Adrenal gland (tissue), 12 donors: ENCODE data around the gene SEPTIN8. TPM values are rescaled to one million over a fixed set of nuclear protein-coding genes. Genes with fewer than 3 reads are reported as not detected.
A peak's percentile ranks its signal among the peaks of the same experiment; 100 is the strongest.

Experiments
- DNase-seq, 7 donors: peaks; one replicate each; pipeline ENCODE4 v3.0.0-alpha.2; 2019 to 2020
- H3K27ac ChIP-seq, 5 donors: fragments of 200-600 bp; sonication (generic) in 4 of 5; 1 replicate in 3 of 5; 2 replicates in 2 of 5; pipeline versions ENCODE4 v1.5.1 to v1.8.0; 2016 to 2020; ENCODE audit warnings: mild to moderate bottlenecking in 1 of 5
- H3K27me3 ChIP-seq: fragments of 200-600 bp; 2 replicates; pipeline ENCODE4 v1.8.0; 2021
- H3K36me3 ChIP-seq, 2 donors: fragments of 200-600 bp; replicated peaks in 1 of 2; 1 replicate in 1 of 2; 2 replicates in 1 of 2; pipeline versions ENCODE4 v1.5.1 to v1.8.0; 2018 to 2022
- H3K4me1 ChIP-seq, 2 donors: fragments of 200-600 bp; replicated peaks in 1 of 2; 1 replicate in 1 of 2; 2 replicates in 1 of 2; pipeline versions ENCODE4 v1.5.1 to v1.8.0; 2018 to 2021
- H3K4me3 ChIP-seq, 4 donors: fragments of 200-600 bp; sonication (generic) in 3 of 4; one replicate each; pipeline ENCODE4 v1.5.1; 2016 to 2018
- H3K9me3 ChIP-seq, 3 donors: fragments of 200-600 bp; sonication (generic) in 1 of 3; replicated peaks in 1 of 3; 1 replicate in 2 of 3; 2 replicates in 1 of 3; pipeline versions ENCODE4 v1.5.1 to v1.8.0; 2016 to 2021
- POLR2A ChIP-seq, 2 donors: fragments of 450-650 bp; IDR thresholded peaks; one replicate each; pipeline ENCODE4 v1.6.1; 2017; ENCODE audit warnings: antibody characterized with exemption in 2 of 2, mild to moderate bottlenecking in 2 of 2, moderate library complexity in 1 of 2
- WGBS, 4 donors: extraction: QIAGEN DNeasy Blood & Tissue Kit in 2 of 4; methylation state at CpG; one replicate each; pipeline versions ENCODE4 v1.1.5 to v1.1.7; 2013 to 2017; 5-methylcytosine and 5-hydroxymethylcytosine counted together
- intact Hi-C, 2 donors: fragments of 100-400 bp; cut with DNase I; formaldehyde crosslinking; loops; one replicate each; pipeline versions ENCODE4 v1.14.1 to v1.15.0; 2022 to 2023
- polyA plus RNA-seq, 3 donors: library from polyadenylated mRNA; stranded (reverse); fragments of 200-250 nt in 2 of 3; fragments of 350-450 nt in 1 of 3; fragmentation: Illumina TruSeq in 1 of 3; extraction: RNeasy Lipid Tissue Mini Kit (QIAGEN cat#74804) in 1 of 3; gene quantifications; one replicate each; pipeline ENCODE4 v1.2.3, GENCODE V29; 2013 to 2014
- total RNA-seq, 9 donors: library from RNA; depleted of rRNA in 4 of 9; stranded (reverse); fragments of >200 nt in 4 of 9; fragments of 120-200 nt in 1 of 9; fragmentation: NEBNext Ultra II Directional in 1 of 9; extraction: Animal tissue kit (Norgen Biotek cat#: 25700) in 1 of 9; gene quantifications; one replicate each; pipeline versions ENCODE4 v1.1.0 to v1.2.4, GENCODE V29; 2013 to 2023
- TF ChIP-seq, protein P1 (sequence below), 6 experiments: fragments of 450-650 bp in 4 of 6; fragments of 200-600 bp in 2 of 6; sonication (generic) in 1 of 6; IDR thresholded peaks; 1 replicate in 5 of 6; 2 replicates in 1 of 6; pipeline versions ENCODE4 v1.5.1 to v1.8.0; 2016 to 2021; ENCODE audit warnings: antibody characterized with exemption in 6 of 6, mild to moderate bottlenecking in 2 of 6, moderate library complexity in 1 of 6
- donor health status: healthy with polysubstance abuse.
- donor health status: Bipolar disorder and iron deficiency.
- donor health status: DM: yes; HTN: yes; CAD: no.
- donor health status: DM: no; HTN: no; CAD: no.
- donor health status: DM: no; HTN: no; CAD: no.
- donor health status: DM: yes; HTN: yes; CAD: no.

The SEPTIN8 gene
- total and polyA plus RNA-seq, 12 donors: 9.7 to 36.2 (median 24.3) TPM

DNA sequence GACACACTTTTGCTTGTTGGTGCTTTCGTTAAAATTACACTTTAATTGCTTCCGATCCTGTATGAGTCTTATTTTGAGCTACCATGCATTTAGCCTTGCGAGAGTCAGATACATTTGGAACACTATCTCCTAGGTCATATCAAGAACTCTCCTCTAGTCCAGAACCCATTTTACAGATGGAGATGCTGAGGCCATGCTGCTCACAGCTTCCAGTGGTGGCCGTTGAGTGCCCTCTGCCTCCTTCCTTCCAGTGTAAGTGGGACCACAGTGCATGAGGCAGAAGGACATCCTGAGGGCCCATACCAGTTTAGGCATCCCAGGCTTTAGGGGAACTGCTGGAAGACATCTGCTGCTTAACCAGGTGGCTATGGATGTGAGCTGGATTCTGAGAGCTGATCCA lies 22.9 kb downstream of the SEPTIN8 start:
- peaks cover 0 to 5% of the 10 kb centered on the region in 2 donors for H3K4me1 ChIP-seq
- peaks cover 0 to 16% of the 10 kb centered on the region in 2 donors for H3K36me3 ChIP-seq
- no peak for TF ChIP-seq POLR2A (IDR thresholded peaks at IDR 0.05)
- TF ChIP-seq, protein P1, sequence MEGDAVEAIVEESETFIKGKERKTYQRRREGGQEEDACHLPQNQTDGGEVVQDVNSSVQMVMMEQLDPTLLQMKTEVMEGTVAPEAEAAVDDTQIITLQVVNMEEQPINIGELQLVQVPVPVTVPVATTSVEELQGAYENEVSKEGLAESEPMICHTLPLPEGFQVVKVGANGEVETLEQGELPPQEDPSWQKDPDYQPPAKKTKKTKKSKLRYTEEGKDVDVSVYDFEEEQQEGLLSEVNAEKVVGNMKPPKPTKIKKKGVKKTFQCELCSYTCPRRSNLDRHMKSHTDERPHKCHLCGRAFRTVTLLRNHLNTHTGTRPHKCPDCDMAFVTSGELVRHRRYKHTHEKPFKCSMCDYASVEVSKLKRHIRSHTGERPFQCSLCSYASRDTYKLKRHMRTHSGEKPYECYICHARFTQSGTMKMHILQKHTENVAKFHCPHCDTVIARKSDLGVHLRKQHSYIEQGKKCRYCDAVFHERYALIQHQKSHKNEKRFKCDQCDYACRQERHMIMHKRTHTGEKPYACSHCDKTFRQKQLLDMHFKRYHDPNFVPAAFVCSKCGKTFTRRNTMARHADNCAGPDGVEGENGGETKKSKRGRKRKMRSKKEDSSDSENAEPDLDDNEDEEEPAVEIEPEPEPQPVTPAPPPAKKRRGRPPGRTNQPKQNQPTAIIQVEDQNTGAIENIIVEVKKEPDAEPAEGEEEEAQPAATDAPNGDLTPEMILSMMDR (IDR thresholded peaks at IDR 0.05): no peak
- WGBS, 4 donors: 95 to 99% (median 96%) methylated on average over 4 of the region's 4 CpGs
- H3K9me3 ChIP-seq: no peaks in the 10 kb centered on the region
- H3K4me3 ChIP-seq: no peak overlapping the region
- intact Hi-C loops: no loop called here
- no peaks in the 10 kb centered on the region for H3K27me3 ChIP-seq
- H3K27ac ChIP-seq: no peak overlapping the region
- peak in 1 of 7 donors; percentile 17 for DNase-seq

DNA sequence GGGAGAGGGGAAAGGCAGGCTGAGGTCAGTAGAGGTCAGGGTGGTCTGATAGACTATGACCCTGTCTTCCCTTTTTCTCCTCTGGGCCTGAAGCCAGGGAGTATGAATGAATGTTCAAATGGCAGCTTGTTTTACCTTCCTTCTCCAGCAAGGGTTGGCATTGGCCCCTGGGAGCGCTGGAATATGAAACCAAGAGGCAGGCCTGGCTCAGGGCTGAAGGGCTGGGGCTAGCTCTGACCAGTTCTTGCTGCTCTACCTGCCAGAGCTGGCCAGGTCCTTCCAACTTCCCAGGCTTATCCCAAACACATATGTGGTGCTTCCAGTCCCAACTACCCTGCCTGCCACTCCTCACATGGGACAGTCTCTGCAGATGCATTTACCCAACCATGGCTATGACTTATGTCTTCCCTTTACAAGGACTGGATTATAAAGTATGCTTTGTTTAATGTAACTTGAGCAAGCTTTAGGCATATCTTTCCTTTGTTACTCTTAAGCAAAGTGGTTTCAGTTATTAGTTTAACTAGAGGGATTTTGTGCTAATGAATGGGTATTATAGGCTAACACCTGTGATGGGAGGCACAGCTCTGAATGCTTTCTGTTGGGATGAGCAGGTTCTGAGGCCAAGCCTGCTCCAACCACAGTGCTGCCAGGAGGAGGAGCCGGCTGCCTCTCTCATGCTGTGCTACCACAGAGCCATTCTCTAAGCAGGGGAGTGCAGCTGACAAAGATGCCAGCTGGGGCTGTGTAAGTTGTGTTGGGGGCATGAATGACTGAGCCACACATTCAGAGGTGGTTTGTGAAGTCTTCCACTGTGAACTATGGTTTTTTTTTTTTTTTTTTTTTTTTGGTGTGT lies 23.7 kb downstream of the SEPTIN8 start:
- peaks cover 0 to 8% of the 10 kb centered on the region in 2 donors for H3K36me3 ChIP-seq
- 63 to 92% (median 76%) methylated on average over 2 of the region's 2 CpGs for WGBS, 4 donors
- no peaks in the 10 kb centered on the region for H3K9me3 ChIP-seq
- no peak overlapping the region for H3K27ac ChIP-seq
- no peak for TF ChIP-seq POLR2A (IDR thresholded peaks at IDR 0.05)
- TF ChIP-seq, protein P1 (IDR thresholded peaks at IDR 0.05): no peak
- intact Hi-C loops: no loop called here
- DNase-seq: peak in 1 of 7 donors; percentile 52
- H3K4me1 ChIP-seq: peaks cover 0 to 5% of the 10 kb centered on the region in 2 donors
- H3K27me3 ChIP-seq: no peaks in the 10 kb centered on the region
- H3K4me3 ChIP-seq: no peak overlapping the region

DNA sequence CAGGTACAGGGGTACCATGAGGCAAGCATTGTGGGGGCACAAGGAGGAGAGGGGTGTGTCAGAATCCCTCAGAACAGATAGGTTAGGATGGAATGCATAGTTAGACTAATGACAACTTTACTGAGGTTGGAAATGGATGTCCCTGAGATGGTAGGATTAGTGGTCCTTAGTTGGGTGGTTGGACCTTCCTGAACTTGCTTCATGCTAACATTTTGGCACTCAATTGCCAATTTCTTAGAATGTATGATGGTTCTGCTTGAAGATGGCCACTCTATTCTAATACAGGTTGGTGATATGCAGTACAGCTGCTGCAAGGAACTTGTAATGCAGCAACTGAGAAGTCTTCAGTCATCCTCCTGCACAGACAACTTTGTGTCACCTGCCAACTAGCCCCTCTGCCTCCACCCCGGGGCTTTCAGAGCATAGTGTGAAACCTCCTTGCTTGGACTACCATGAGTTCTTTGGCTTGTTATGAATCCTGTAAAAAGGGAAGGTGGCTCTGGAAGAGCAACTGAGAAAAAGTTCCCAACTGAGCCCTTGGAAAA lies 24.4 kb downstream of the SEPTIN8 start:
- intact Hi-C loops: no loop called here
- peaks cover 0 to 1% of the 10 kb centered on the region in 2 donors for H3K36me3 ChIP-seq
- WGBS, 4 donors: 82 to 97% (median 88%) methylated on average over 1 of the region's 1 CpG
- peak in 1 of 7 donors; percentile 18 for DNase-seq
- H3K27me3 ChIP-seq: no peaks in the 10 kb centered on the region
- H3K9me3 ChIP-seq: no peaks in the 10 kb centered on the region
- no peak overlapping the region for H3K4me3 ChIP-seq
- TF ChIP-seq, protein P1 (IDR thresholded peaks at IDR 0.05): no peak
- H3K27ac ChIP-seq: no peak overlapping the region
- H3K4me1 ChIP-seq: peaks cover 0 to 5% of the 10 kb centered on the region in 2 donors

DNA sequence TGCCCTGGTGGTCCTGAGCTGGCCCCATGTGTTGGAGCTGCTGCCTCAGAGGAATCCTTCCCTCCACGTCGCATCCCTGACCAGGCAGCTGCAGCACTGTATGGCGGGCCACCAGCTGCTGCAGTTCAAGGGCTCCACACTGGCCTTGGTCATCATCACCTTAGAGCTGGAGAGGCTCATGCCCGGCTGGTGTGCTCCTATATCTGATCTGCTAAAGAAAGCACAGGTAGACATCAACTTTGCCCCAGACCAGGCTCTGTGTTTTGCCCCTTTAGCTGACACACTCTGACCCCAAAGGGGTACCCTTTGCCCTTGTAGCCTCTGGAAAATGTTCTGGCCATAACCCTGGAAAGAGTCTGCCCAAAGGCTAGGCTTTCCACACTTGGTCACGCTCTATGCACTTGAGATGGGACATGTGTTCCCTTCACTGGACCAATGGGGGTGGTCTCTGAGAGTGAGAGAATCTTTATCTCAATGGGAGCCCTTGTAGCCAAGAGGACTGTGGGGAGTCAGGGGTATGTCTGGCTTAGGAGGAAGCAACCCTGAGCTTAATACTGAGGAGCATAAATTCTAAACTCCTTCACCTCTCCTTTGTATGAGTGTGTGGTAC lies 25.0 kb downstream of the SEPTIN8 start:
- 90 to 95% (median 94%) methylated on average over 4 to 5 of the region's 5 CpGs for WGBS, 4 donors
- Histone ChIP-seq H3K4me1 (peaks cover 2 to 10% of the 10 kb centered on the region in 2 donors), H3K36me3 (no peaks in the 10 kb centered on the region), H3K27me3 (peaks cover 2% of the 10 kb centered on the region), H3K27ac (no peak overlapping the region), H3K4me3 (no peak overlapping the region), H3K9me3 (no peaks in the 10 kb centered on the region)
- no peak for TF ChIP-seq POLR2A (IDR thresholded peaks at IDR 0.05)
- TF ChIP-seq, protein P1 (IDR thresholded peaks at IDR 0.05): no peak
- intact Hi-C loops: no loop called here
- DNase-seq: peak in 1 of 7 donors; percentile 29
